ENCODE results near the gene ADSS1. TPM values are rescaled to one million over a fixed set of nuclear protein-coding genes. Genes with fewer than 3 reads are reported as not detected.

Gene ADSS1
- total and polyA plus RNA-seq, 4 donors, result 1.8 to 18.8 (median 12.2) TPM

- H3K27me3 ChIP-seq (ENCODE audit: control insufficient read depth in 4 of 4, insufficient read depth in 4 of 4, low read length in 3 of 4), result no peaks in the 10 kb centered on the region
- 96% methylated on average over 9 of the region's 9 CpGs for WGBS
- H3K4me1 ChIP-seq (ENCODE audit: control insufficient read depth in 4 of 4, insufficient read depth in 4 of 4, low read length in 3 of 4), result peaks cover 19 to 65% (median 54%) of the 10 kb centered on the region in 4 donors
- peaks cover 0 to 3% (median 1%) of the 10 kb centered on the region in 4 donors for H3K36me3 ChIP-seq (ENCODE audit: control insufficient read depth in 4 of 4, insufficient read depth in 3 of 4, low read depth in 1 of 4, low read length in 3 of 4)
- H3K27ac ChIP-seq (ENCODE audit: low read depth in 1 of 2, low read length in 2 of 2), result peak overlapping the region; percentile 99 to 100
- H3K9me3 ChIP-seq (ENCODE audit: control insufficient read depth in 4 of 4, low read length in 3 of 4), result no peaks in the 10 kb centered on the region
- peak overlapping the region; percentile 1 to 7 for H3K9ac ChIP-seq (ENCODE audit: low read depth in 1 of 2, low read length in 2 of 2)
- TF ChIP-seq, protein P1, sequence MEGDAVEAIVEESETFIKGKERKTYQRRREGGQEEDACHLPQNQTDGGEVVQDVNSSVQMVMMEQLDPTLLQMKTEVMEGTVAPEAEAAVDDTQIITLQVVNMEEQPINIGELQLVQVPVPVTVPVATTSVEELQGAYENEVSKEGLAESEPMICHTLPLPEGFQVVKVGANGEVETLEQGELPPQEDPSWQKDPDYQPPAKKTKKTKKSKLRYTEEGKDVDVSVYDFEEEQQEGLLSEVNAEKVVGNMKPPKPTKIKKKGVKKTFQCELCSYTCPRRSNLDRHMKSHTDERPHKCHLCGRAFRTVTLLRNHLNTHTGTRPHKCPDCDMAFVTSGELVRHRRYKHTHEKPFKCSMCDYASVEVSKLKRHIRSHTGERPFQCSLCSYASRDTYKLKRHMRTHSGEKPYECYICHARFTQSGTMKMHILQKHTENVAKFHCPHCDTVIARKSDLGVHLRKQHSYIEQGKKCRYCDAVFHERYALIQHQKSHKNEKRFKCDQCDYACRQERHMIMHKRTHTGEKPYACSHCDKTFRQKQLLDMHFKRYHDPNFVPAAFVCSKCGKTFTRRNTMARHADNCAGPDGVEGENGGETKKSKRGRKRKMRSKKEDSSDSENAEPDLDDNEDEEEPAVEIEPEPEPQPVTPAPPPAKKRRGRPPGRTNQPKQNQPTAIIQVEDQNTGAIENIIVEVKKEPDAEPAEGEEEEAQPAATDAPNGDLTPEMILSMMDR (IDR thresholded peaks at IDR 0.05; ENCODE audit: low read depth, low read length, missing input control), result no peak
- no peak for TF ChIP-seq MAX (IDR thresholded peaks at IDR 0.05)
- no peak for TF ChIP-seq GABPA (IDR thresholded peaks at IDR 0.05 in 1 of 2, conservative IDR thresholded peaks at IDR 0.05 in 1 of 2)
- TF ChIP-seq JUND (IDR thresholded peaks at IDR 0.05), result no peak
- no peak for TF ChIP-seq EGR1 (IDR thresholded peaks at IDR 0.05; ENCODE audit: low read depth in 2 of 2)
- no peak for TF ChIP-seq FOXA2 (IDR thresholded peaks at IDR 0.05)
- TF ChIP-seq ZBTB33 (IDR thresholded peaks at IDR 0.05), result no peak
- TF ChIP-seq RXRA (IDR thresholded peaks at IDR 0.05), result no peak
- no peak for TF ChIP-seq HNF4G (IDR thresholded peaks at IDR 0.05)
- TF ChIP-seq YY1 (IDR thresholded peaks at IDR 0.05), result no peak
- no peak for TF ChIP-seq HNF4A (conservative IDR thresholded peaks at IDR 0.05)
- TF ChIP-seq FOXA1 (IDR thresholded peaks at IDR 0.05), result no peak
- no peak for TF ChIP-seq RAD21 (IDR thresholded peaks at IDR 0.05)
- TF ChIP-seq REST (IDR thresholded peaks at IDR 0.05), result no peak
- TF ChIP-seq, protein P2, sequence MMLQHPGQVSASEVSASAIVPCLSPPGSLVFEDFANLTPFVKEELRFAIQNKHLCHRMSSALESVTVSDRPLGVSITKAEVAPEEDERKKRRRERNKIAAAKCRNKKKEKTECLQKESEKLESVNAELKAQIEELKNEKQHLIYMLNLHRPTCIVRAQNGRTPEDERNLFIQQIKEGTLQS (IDR thresholded peaks at IDR 0.05), result no peak
- TF ChIP-seq NR2F2 (IDR thresholded peaks at IDR 0.05), result no peak
- no peak for TF ChIP-seq TAF1 (conservative IDR thresholded peaks at IDR 0.05)
- no peak for TF ChIP-seq SP1 (IDR thresholded peaks at IDR 0.05)
- no peak for DNase-seq (ENCODE audit: low spot score)
- no peak overlapping the region for H3K4me3 ChIP-seq (ENCODE audit: low read depth in 1 of 3, low read length in 3 of 3)
Observed at GRCh38 chr14:104734601-104734990, 10.6 kb downstream of the ADSS1 start.
